BE2C (cell line): ENCODE measurements around the gene TMEM190.

ENCODE experiments used
- DNase-seq: peaks from one replicate; pipeline ENCODE4 v3.0.0-alpha.2; 2020
- H3K27me3 ChIP-seq: fragments of 250-450 bp; sonication (Bioruptor Pico); 2 replicates; pipeline ENCODE4 v1.5.1; 2020; ENCODE audit warnings: mild to moderate bottlenecking
- H3K36me3 ChIP-seq: fragments of 250-450 bp; sonication (Bioruptor Pico); 2 replicates; pipeline ENCODE4 v1.5.1; 2020; ENCODE audit warnings: mild to moderate bottlenecking
- H3K4me1 ChIP-seq: fragments of 250-450 bp; sonication (Bioruptor Pico); 2 replicates; pipeline ENCODE4 v1.5.1; 2020
- H3K4me3 ChIP-seq: 2 replicates; pipeline ENCODE4 v1.5.1; 2011; ENCODE audit warnings: low read depth, low read length
- H3K9me3 ChIP-seq: fragments of 250-450 bp; sonication (Bioruptor Pico); 2 replicates; pipeline ENCODE4 v1.5.1; 2020
- CTCF ChIP-seq: IDR thresholded peaks from 2 replicates; pipeline ENCODE4 v1.5.1; 2012; ENCODE audit warnings: mild to moderate bottlenecking, low read depth, low read length

Gene TMEM190

GRCh38 chr19:55368106-55368505 is 8.5 kb upstream of the TMEM190 start:
- DNase-seq, result no peak
- no peaks in the 10 kb centered on the region for H3K9me3 ChIP-seq
- H3K36me3 ChIP-seq, result no peaks in the 10 kb centered on the region
- H3K27me3 ChIP-seq, result peaks cover 19% of the 10 kb centered on the region
- TF ChIP-seq CTCF, result no peak
- H3K4me1 ChIP-seq, result peaks cover 9% of the 10 kb centered on the region
- no peak overlapping the region for H3K4me3 ChIP-seq

DNA sequence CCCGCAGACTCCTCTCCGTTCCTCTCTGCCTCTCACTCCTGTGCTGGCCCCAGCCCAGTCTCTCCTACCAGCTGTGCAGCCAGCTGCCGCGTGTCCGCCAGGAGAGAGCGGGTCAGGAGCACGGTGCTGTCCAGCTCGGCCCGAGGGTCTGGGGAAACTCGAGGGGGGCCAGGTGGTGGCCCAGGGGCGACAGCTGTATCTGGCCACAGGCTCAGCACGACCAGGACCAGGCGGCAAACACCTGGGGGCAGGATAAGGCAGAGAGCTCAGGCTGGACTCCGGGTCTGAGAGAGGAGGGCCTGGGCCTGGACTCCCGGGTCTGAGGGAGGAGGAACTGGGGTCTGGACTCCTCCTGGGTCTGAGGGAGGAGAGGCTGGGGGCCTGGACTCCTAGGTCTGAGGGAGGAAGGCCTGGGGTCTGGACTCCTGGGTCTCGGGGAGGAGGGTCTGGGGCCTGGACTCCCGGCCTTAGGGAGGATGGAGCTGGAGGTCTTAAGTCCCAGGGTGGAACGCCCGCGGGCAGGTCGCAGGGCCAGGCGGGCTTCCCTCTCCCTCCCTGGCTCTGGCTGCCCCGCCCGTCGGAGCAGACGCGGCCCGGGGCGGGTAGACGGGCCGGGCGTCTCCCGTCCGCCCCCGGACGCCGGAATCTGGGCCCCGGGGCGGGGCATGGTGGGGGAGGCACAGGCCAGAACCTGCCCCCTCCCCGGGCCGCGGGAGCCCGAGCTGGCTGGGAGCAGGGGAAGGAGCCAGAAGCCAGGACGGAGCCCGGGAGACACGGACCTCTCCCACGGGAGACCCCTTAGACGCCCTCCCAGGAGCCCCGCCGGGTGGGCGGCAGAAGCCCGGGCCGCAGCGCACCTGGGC is 7.7 kb upstream of the TMEM190 start:
- Histone ChIP-seq H3K4me1 (peaks cover 9% of the 10 kb centered on the region), H3K9me3 (no peaks in the 10 kb centered on the region), H3K27me3 (peaks cover 19% of the 10 kb centered on the region), H3K4me3 (peak overlapping the region; percentile 26), H3K36me3 (no peaks in the 10 kb centered on the region)
- no peak for DNase-seq
- no peak for TF ChIP-seq CTCF

DNA sequence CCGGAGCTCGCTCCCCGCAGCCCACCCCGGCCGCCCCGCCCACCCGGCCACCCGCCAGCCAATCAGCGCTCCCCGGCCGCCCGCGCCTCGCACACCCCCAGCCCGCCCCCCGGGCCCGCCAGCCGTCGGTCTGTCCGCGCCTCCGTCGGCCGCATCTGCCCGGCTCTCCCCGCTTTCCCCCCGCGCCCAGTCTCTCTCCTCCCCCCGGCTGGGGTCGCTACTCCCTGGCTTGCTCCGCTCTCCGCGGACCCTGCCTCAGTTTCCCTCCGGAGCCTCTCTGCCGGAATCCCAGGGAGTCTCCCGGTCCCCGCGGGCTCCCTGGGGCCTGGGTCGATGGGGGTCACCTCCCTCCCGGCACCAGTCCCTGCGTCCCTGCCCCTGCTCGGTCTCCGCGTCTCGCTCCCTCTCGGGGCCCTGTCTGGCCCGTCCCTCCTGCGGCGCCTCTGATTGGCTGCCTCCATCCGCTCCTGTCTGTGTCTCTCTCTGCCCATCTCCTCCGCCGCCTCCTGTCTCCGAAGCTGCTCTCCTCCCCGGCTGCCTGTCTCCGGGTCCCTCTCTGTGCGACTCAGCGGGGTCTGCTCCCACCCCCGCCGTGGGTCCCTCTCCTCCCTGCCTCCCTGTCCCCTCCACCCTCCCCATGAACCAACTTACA is 6.8 kb upstream of the TMEM190 start:
- Histone ChIP-seq H3K4me1 (peaks cover 9% of the 10 kb centered on the region), H3K36me3 (no peaks in the 10 kb centered on the region), H3K4me3 (peak overlapping the region; percentile 46), H3K9me3 (no peaks in the 10 kb centered on the region), H3K27me3 (peaks cover 19% of the 10 kb centered on the region)
- peak; percentile 85 for DNase-seq
- no peak for TF ChIP-seq CTCF

- TF ChIP-seq CTCF, result no peak
- no peak for DNase-seq
- no peaks in the 10 kb centered on the region for H3K9me3 ChIP-seq
- peaks cover 9% of the 10 kb centered on the region for H3K4me1 ChIP-seq
- H3K27me3 ChIP-seq, result peaks cover 19% of the 10 kb centered on the region
- H3K4me3 ChIP-seq, result peak within 1 kb of the TSS; percentile 46
- H3K36me3 ChIP-seq, result no peaks in the 10 kb centered on the region
Observed at GRCh38 chr19:55370305-55370988, 6.2 kb upstream of the TMEM190 start, which contains the start of gene IL11. TSS of gene IL11 (minus strand) at chr19:55370463. CDS start at chr19:55370310, 153 bp downstream.

GRCh38 chr19:55372316-55373081 is 4.1 kb upstream of the TMEM190 start:
- Histone ChIP-seq H3K4me1 (peaks cover 11% of the 10 kb centered on the region), H3K36me3 (no peaks in the 10 kb centered on the region), H3K4me3 (no peak overlapping the region), H3K9me3 (no peaks in the 10 kb centered on the region), H3K27me3 (peaks cover 19% of the 10 kb centered on the region)
- no peak for DNase-seq
- TF ChIP-seq CTCF, result no peak
